Brain microvascular endothelial cell (primary cell): ENCODE data around the gene OR6K3.

Experiments
- DNase-seq: peaks from one replicate; pipeline ENCODE4 v3.0.0-alpha.2; 2020
- H3K27ac ChIP-seq: fragments of 250-450 bp; sonication (Bioruptor Pico); 2 replicates; pipeline ENCODE4 v1.5.1; 2020; ENCODE audit warnings: mild to moderate bottlenecking, moderate library complexity
- H3K27me3 ChIP-seq: fragments of 250-450 bp; sonication (Bioruptor Pico); replicated peaks from 2 replicates; pipeline ENCODE4 v1.5.1; 2020; ENCODE audit warnings: mild to moderate bottlenecking
- H3K36me3 ChIP-seq: fragments of 250-450 bp; sonication (Bioruptor Pico); replicated peaks from 2 replicates; pipeline ENCODE4 v1.5.1; 2020; ENCODE audit warnings: mild to moderate bottlenecking
- H3K4me3 ChIP-seq: 2 replicates; pipeline ENCODE4 v1.5.1; 2011; ENCODE audit warnings: low read depth, mild to moderate bottlenecking, control low read depth, low read length, moderate library complexity
- in situ Hi-C: cut with HindIII; loops from 2 replicates; pipeline ENCODE4 v1.10.0; 2017; ENCODE audit warnings: low sequenced_read_pairs, low pct_ligation_motif_present
- TF ChIP-seq, protein P1 (sequence below): IDR thresholded peaks from 2 replicates; pipeline ENCODE4 v1.5.1; 2011; ENCODE audit warnings: low read depth, mild to moderate bottlenecking, moderate library complexity, low read length, control low read depth, inconsistent platforms; ENCODE audit errors: missing control alignments

The OR6K3 gene, protein sequence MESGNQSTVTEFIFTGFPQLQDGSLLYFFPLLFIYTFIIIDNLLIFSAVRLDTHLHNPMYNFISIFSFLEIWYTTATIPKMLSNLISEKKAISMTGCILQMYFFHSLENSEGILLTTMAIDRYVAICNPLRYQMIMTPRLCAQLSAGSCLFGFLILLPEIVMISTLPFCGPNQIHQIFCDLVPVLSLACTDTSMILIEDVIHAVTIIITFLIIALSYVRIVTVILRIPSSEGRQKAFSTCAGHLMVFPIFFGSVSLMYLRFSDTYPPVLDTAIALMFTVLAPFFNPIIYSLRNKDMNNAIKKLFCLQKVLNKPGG

DNA sequence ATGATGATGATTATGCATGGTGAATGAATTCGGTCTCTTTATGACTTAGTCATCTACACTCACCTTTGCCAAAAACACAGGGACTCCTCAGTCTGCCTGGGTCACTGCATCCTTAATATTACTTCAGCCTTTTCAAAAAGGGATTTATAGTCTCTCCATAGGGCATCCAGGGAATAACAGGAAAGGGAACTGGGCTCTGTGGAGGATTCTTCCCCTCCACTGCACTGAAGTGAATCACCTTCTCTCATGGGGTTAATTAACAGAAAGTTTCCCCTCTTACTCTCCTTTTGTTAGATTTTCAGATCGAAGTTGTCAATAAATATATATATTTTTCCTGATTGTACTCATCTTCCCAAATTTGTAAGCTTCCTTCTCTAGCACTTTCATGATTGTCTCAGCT, at the start of gene OR6K3:
Gene OR6K3, minus strand, starts transcription at position 101 of the 400 bp plus-strand sequence. CDS start 2,605 bp downstream, outside the sequence.
- Histone ChIP-seq H3K27me3 (no peaks in the 10 kb centered on the region), H3K4me3 (no peak within 1 kb of the TSS), H3K36me3 (no peaks in the 10 kb centered on the region), H3K27ac (no peak within 1 kb of the TSS)
- TF ChIP-seq, protein P1, sequence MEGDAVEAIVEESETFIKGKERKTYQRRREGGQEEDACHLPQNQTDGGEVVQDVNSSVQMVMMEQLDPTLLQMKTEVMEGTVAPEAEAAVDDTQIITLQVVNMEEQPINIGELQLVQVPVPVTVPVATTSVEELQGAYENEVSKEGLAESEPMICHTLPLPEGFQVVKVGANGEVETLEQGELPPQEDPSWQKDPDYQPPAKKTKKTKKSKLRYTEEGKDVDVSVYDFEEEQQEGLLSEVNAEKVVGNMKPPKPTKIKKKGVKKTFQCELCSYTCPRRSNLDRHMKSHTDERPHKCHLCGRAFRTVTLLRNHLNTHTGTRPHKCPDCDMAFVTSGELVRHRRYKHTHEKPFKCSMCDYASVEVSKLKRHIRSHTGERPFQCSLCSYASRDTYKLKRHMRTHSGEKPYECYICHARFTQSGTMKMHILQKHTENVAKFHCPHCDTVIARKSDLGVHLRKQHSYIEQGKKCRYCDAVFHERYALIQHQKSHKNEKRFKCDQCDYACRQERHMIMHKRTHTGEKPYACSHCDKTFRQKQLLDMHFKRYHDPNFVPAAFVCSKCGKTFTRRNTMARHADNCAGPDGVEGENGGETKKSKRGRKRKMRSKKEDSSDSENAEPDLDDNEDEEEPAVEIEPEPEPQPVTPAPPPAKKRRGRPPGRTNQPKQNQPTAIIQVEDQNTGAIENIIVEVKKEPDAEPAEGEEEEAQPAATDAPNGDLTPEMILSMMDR: no peak
- in situ Hi-C loops: no loop called here
- no peak for DNase-seq

DNA sequence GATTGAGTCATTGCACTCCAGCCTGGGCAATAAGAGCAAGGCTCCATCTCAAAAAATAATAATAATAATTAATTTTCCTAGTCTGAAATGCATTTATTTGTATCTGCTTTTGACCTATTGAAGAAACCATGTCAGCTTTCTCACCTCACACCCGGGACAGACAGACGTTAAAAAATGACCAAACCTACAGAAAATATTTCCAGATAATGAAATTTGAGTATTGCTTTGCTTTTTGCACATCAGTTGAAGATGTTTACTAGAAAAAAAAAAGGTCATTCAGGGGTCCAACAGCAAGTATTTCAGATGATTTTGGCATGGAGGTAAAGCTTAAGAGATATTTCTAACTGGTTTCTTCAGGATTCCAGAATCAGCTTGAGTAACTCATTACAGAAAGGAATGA, 33.9 kb upstream of the OR6K3 start, which contains the start of gene OR6K6:
Gene OR6K6, plus strand, starts transcription at position 301 of the 400 bp plus-strand sequence. CDS start 168 bp downstream, outside the sequence.
- Histone ChIP-seq H3K4me3 (no peak within 1 kb of the TSS), H3K36me3 (no peaks in the 10 kb centered on the region), H3K27ac (no peak within 1 kb of the TSS), H3K27me3 (no peaks in the 10 kb centered on the region)
- DNase-seq: no peak
- in situ Hi-C loops: no loop called here
- TF ChIP-seq, protein P1: no peak

DNA sequence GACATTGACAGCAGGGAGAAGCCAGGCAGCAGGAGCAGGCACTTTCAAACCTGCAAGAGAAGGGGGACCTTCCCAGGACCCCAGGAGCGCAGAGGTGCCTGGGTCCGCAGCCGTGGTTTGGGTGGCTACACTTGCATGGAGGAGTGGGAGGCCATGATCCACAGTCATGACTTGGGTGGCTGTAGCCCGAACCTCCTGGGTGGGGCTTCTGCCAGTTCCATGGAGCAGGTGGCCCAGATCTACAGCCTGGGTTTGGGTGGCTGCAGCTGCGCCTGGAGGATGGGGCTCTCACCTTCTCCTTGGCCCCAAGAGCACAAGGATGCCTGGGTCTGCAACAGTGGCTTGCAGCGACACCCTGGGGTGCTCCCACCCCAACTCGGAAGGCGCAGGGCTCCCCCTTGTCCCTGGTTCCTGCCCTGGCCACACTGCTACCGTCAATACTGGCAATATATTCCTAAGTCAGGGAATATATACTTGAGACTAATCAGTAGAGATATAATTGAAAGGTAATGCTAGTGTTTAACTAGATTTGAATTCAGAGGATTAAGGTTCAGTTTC, 31.7 kb upstream of the OR6K3 start:
- H3K4me3 ChIP-seq: no peak overlapping the region
- in situ Hi-C loops: no loop called here
- DNase-seq: no peak
- TF ChIP-seq, protein P1: no peak
- H3K27me3 ChIP-seq: no peaks in the 10 kb centered on the region
- H3K36me3 ChIP-seq: no peaks in the 10 kb centered on the region
- no peak overlapping the region for H3K27ac ChIP-seq

DNA sequence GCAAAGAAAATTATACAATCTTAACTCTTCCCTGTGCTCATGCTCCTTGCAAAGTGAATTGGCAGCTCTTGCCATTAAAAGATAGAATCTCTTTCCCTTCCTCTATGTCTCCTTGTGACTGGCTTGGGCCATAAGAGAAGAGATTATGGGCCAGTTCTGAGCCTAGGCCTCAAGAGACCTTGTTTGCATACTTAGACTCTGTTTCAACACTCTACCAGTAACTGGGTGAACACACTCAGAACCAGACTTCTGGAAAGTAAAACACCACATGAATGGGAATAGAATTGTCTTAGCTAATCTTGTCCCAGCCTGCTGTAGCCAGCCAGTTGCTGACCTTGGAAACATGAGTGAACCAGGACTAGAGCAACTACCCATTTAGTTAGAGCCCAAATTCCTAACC, 15.3 kb upstream of the OR6K3 start:
- H3K4me3 ChIP-seq: no peak overlapping the region
- in situ Hi-C loops: no loop called here
- TF ChIP-seq, protein P1: no peak
- H3K27me3 ChIP-seq: no peaks in the 10 kb centered on the region
- H3K27ac ChIP-seq: no peak overlapping the region
- H3K36me3 ChIP-seq: no peaks in the 10 kb centered on the region
- DNase-seq: no peak

DNA sequence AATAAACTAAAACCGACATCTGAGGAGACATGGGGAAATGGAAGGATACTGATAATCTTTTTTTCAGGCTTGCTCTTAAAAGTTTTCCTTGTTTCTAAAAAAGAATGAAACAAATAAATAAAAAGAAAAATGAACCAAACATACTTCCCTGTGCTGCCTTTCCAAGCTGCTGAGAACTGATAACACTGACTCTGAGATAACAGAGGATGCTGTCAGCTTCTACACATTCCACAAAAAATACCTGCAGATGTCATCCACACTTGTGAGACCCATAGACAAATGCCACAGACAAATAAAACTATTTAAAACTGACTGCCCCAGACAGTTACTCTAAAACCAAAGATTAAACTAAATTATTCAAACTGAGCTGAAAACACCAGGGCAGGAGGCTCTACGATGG, 12.0 kb upstream of the OR6K3 start:
- Histone ChIP-seq H3K4me3 (no peak overlapping the region), H3K27me3 (no peaks in the 10 kb centered on the region), H3K27ac (no peak overlapping the region), H3K36me3 (no peaks in the 10 kb centered on the region)
- no peak for DNase-seq
- in situ Hi-C loops: no loop called here
- TF ChIP-seq, protein P1: no peak

DNA sequence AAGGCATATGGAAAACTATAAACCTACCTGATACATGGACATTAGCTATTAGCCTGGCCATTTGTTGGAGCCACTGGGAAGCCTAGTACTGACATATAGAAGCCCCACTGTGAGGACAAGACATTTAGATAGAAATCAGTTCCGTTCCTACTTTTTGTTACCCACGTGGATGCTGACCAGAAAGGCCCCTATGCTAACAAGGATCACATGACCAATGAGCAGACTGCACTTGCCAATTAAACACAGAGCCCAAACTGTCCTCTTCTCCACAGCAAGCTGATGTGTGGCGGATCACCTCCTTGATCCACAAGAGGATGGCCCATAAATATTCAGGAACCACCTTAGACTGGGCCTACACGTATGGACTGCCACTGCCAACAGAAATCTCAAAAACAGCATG, 11.2 kb upstream of the OR6K3 start:
- in situ Hi-C loops: no loop called here
- no peaks in the 10 kb centered on the region for H3K27me3 ChIP-seq

More for the DNA sequence above, 11.2 kb upstream of the OR6K3 start:
- H3K27ac ChIP-seq: no peak overlapping the region
- TF ChIP-seq, protein P1: no peak
- no peak for DNase-seq
- H3K4me3 ChIP-seq: no peak overlapping the region
- H3K36me3 ChIP-seq: no peaks in the 10 kb centered on the region
